ENCODE data around the gene MRPL34. TPM values are rescaled to one million over a fixed set of nuclear protein-coding genes. Genes with fewer than 3 reads are reported as not detected.

Gene MRPL34
- total and polyA plus RNA-seq, 9 of the 15 experiments (the other 6 are each of a cell fraction or from before 2014, with no cell fraction given), result 11.5 to 256 (median 72.5) TPM

DNA sequence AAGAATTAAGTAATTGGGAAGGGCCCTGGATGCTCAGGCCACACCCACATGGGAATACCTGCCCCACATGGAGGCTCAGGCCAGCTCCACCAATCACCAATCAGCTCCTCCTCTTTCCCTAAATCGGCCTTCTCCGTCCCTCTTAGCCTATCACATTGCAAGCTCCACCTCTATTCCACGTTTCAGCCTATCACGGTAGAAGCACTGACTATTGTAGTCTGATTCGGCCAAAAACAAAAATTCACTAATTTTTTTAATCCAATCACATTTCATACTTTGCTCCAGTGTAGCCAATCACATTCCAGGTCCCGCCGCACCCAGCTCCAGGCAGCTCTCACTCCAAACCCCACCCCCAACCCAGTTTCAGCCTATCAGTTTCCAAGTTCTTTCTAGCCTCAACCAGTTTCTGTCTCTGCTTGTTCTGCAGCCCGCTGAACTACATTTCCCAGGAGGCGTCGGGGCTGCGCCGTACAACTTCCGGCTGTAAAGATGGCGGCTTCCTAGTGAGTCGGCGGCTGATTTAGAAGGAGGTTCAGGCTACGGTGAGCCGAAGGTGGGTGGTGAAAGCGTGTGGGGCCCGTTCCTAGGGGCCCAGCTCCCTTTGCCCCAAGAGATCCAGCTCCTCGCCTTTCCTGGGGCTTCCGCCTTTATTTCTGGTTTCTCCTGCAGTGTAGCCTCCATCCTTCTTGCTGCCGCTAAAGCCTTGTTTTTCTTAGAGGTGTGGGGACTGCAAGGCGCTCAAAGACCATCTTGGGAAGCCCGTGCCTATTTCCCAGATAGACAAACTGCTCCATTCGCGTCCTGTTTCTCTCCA, 38.5 kb upstream of the MRPL34 start, which contains the start of gene BABAM1 (continued):
- no peak for TF ChIP-seq NFIX (CRISPR knock-in tag; IDR thresholded peaks at IDR 0.05; ENCODE audit: low read depth)
- no peak for TF ChIP-seq SNRNP70 (optimal IDR thresholded peaks at IDR 0.05; ENCODE audit: low read depth, low read length)
- no peak for TF ChIP-seq STAT5A (IDR thresholded peaks at IDR 0.05; ENCODE audit: borderline replicate concordance, low read length)
- TF ChIP-seq POLR2G (IDR thresholded peaks at IDR 0.05; ENCODE audit: low read depth, low read length), result peak; percentile 73
- no peak for TF ChIP-seq KLF13 (tag; IDR thresholded peaks at IDR 0.05; ENCODE audit: borderline replicate concordance, low read depth)
- TF ChIP-seq NBN (IDR thresholded peaks at IDR 0.05; ENCODE audit: low read depth), result 0 out of 2 replicates have a peak, but pooled peaks have one; percentile 32
- TF ChIP-seq, protein P1, sequence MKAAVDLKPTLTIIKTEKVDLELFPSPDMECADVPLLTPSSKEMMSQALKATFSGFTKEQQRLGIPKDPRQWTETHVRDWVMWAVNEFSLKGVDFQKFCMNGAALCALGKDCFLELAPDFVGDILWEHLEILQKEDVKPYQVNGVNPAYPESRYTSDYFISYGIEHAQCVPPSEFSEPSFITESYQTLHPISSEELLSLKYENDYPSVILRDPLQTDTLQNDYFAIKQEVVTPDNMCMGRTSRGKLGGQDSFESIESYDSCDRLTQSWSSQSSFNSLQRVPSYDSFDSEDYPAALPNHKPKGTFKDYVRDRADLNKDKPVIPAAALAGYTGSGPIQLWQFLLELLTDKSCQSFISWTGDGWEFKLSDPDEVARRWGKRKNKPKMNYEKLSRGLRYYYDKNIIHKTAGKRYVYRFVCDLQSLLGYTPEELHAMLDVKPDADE (conservative IDR thresholded peaks at IDR 0.05; ENCODE audit: control insufficient read depth, low read depth, low read length), result peak; percentile 84
- TF ChIP-seq TCFL5 (CRISPR knock-in tag; conservative IDR thresholded peaks at IDR 0.05), result 0 out of 2 replicates have a peak, but pooled peaks have one; percentile 13
- TF ChIP-seq PTTG1 (tag; IDR thresholded peaks at IDR 0.05; ENCODE audit: low read depth), result no peak
- TF ChIP-seq TRIM28 (IDR thresholded peaks at IDR 0.05), result no peak
- peak; percentile 71 for TF ChIP-seq RBBP5 (IDR thresholded peaks at IDR 0.05; ENCODE audit: borderline replicate concordance, insufficient read depth, low read length, poor library complexity, severe bottlenecking)
- TF ChIP-seq, protein P2, sequence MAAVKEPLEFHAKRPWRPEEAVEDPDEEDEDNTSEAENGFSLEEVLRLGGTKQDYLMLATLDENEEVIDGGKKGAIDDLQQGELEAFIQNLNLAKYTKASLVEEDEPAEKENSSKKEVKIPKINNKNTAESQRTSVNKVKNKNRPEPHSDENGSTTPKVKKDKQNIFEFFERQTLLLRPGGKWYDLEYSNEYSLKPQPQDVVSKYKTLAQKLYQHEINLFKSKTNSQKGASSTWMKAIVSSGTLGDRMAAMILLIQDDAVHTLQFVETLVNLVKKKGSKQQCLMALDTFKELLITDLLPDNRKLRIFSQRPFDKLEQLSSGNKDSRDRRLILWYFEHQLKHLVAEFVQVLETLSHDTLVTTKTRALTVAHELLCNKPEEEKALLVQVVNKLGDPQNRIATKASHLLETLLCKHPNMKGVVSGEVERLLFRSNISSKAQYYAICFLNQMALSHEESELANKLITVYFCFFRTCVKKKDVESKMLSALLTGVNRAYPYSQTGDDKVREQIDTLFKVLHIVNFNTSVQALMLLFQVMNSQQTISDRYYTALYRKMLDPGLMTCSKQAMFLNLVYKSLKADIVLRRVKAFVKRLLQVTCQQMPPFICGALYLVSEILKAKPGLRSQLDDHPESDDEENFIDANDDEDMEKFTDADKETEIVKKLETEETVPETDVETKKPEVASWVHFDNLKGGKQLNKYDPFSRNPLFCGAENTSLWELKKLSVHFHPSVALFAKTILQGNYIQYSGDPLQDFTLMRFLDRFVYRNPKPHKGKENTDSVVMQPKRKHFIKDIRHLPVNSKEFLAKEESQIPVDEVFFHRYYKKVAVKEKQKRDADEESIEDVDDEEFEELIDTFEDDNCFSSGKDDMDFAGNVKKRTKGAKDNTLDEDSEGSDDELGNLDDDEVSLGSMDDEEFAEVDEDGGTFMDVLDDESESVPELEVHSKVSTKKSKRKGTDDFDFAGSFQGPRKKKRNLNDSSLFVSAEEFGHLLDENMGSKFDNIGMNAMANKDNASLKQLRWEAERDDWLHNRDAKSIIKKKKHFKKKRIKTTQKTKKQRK (IDR thresholded peaks at IDR 0.05; ENCODE audit: borderline replicate concordance, low read depth, low read length), result peak; percentile 71; the same call in 1 of the 2 replicates
- TF ChIP-seq, protein P3, sequence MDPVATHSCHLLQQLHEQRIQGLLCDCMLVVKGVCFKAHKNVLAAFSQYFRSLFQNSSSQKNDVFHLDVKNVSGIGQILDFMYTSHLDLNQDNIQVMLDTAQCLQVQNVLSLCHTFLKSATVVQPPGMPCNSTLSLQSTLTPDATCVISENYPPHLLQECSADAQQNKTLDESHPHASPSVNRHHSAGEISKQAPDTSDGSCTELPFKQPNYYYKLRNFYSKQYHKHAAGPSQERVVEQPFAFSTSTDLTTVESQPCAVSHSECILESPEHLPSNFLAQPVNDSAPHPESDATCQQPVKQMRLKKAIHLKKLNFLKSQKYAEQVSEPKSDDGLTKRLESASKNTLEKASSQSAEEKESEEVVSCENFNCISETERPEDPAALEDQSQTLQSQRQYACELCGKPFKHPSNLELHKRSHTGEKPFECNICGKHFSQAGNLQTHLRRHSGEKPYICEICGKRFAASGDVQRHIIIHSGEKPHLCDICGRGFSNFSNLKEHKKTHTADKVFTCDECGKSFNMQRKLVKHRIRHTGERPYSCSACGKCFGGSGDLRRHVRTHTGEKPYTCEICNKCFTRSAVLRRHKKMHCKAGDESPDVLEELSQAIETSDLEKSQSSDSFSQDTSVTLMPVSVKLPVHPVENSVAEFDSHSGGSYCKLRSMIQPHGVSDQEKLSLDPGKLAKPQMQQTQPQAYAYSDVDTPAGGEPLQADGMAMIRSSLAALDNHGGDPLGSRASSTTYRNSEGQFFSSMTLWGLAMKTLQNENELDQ (CRISPR knock-in tag; IDR thresholded peaks at IDR 0.05; ENCODE audit: borderline replicate concordance), result peak; percentile 76; the same call in 1 of the 2 replicates
- no peak for TF ChIP-seq CEBPB (tag; IDR thresholded peaks at IDR 0.05)
- no peak for TF ChIP-seq TAF15 (IDR thresholded peaks at IDR 0.05; ENCODE audit: low read depth, low read length)
- TF ChIP-seq GTF2E2 (tag; IDR thresholded peaks at IDR 0.05), result peak; percentile 69; the same call in 1 of the 2 replicates
- TF ChIP-seq U2AF1 (optimal IDR thresholded peaks at IDR 0.05; ENCODE audit: low read depth, low read length), result no peak
- TF ChIP-seq OTX1 (CRISPR knock-in tag; IDR thresholded peaks at IDR 0.05), result peak; percentile 94

Measured in K562 (cell line).